HepG2 (cell line): ENCODE results near the gene SHISA9. TPM values are rescaled to one million over a fixed set of nuclear protein-coding genes. Genes with fewer than 3 reads are reported as not detected.

Experiments used
- AHR ChIP-seq: IDR thresholded peaks from 2 replicates; pipeline ENCODE4 v1.6.1; 2018; ENCODE audit warnings: missing genetic modification reagents, missing compliant biosample characterization
- BCL6 ChIP-seq: IDR thresholded peaks from 2 replicates; pipeline ENCODE4 v1.6.1; 2016; ENCODE audit warnings: missing genetic modification reagents, missing compliant biosample characterization
- GZF1 ChIP-seq: sonication (generic); formaldehyde crosslinking; IDR thresholded peaks from 2 replicates; pipeline ENCODE4 v1.5.1; 2020; ENCODE audit warnings: mild to moderate bottlenecking, missing genetic modification reagents
- KMT2A ChIP-seq: sonication (generic); formaldehyde crosslinking; IDR thresholded peaks from 2 replicates; pipeline ENCODE4 v1.4.0; 2020; ENCODE audit warnings: missing genetic modification reagents
- MLLT10 ChIP-seq: sonication (generic); formaldehyde crosslinking; IDR thresholded peaks from 2 replicates; pipeline ENCODE4 v1.4.0; 2020; ENCODE audit warnings: missing genetic modification reagents
- PHF20 ChIP-seq: sonication (generic); formaldehyde crosslinking; IDR thresholded peaks from 2 replicates; pipeline ENCODE4 v1.5.0; 2020; ENCODE audit warnings: mild to moderate bottlenecking, missing genetic modification reagents
- SMARCC2 ChIP-seq: fragments of 450-650 bp; IDR thresholded peaks from 2 replicates; pipeline ENCODE4 v1.6.1; 2017; ENCODE audit warnings: antibody characterized with exemption, mild to moderate bottlenecking
- SP5 ChIP-seq: IDR thresholded peaks from 2 replicates; pipeline ENCODE4 v1.6.1; 2016; ENCODE audit warnings: low read depth, borderline replicate concordance
- ZNF263 ChIP-seq: sonication (generic); formaldehyde crosslinking; IDR thresholded peaks from 2 replicates; pipeline ENCODE4 v1.4.0; 2020; ENCODE audit warnings: missing genetic modification reagents
- ZNF350 ChIP-seq: sonication (generic); formaldehyde crosslinking; IDR thresholded peaks from 2 replicates; pipeline ENCODE4 v1.4.0; 2020; ENCODE audit warnings: mild to moderate bottlenecking, low read depth, missing genetic modification reagents, borderline replicate concordance
- ZNF510 ChIP-seq: sonication (generic); formaldehyde crosslinking; IDR thresholded peaks from 2 replicates; pipeline ENCODE4 v1.4.0; 2020; ENCODE audit warnings: low read depth, mild to moderate bottlenecking, missing genetic modification reagents
- ZNF891 ChIP-seq: sonication (generic); formaldehyde crosslinking; IDR thresholded peaks from 2 replicates; pipeline ENCODE4 v1.5.0; 2020; ENCODE audit warnings: mild to moderate bottlenecking, missing genetic modification reagents
- polyA plus RNA-seq, 8 experiments: library from polyadenylated mRNA; depleted of rRNA in 3 of 8; stranded (reverse) in 7 of 8; unstranded in 1 of 8; fragments of >200 nt; fragmentation: Illumina TruSeq in 4 of 8; extraction: Trizol in 4 of 8; gene quantifications; 2 replicates each; pipeline versions ENCODE4 v1.2.1 to v1.2.3, GENCODE V29; 2011 to 2016; ENCODE audit warnings: low read depth in 4 of 8, missing spikeins in 1 of 8, mixed read lengths in 1 of 8; ENCODE audit not compliant: insufficient read depth in 1 of 8
- total RNA-seq, 5 experiments: library from RNA; depleted of rRNA; stranded (reverse); fragments of >200 nt; fragmentation: Illumina TruSeq; extraction: Trizol; gene quantifications; 2 replicates each; pipeline ENCODE4 v1.2.3, GENCODE V29; 2016; ENCODE audit warnings: low read depth in 1 of 5
- TF ChIP-seq, protein P1 (sequence below): sonication (generic); formaldehyde crosslinking; IDR thresholded peaks from 2 replicates; pipeline ENCODE4 v1.4.0; 2020; ENCODE audit warnings: mild to moderate bottlenecking, missing genetic modification reagents
- TF ChIP-seq, protein P2 (sequence below): sonication (generic); formaldehyde crosslinking; IDR thresholded peaks from 2 replicates; pipeline ENCODE4 v1.9.0; 2021; ENCODE audit warnings: missing genetic modification reagents, borderline replicate concordance
- TF ChIP-seq, protein P3 (sequence below): sonication (generic); formaldehyde crosslinking; IDR thresholded peaks from 2 replicates; pipeline ENCODE4 v1.4.0; 2020; ENCODE audit warnings: missing genetic modification reagents
- TF ChIP-seq, protein P4 (sequence below): sonication (generic); formaldehyde crosslinking; IDR thresholded peaks from 2 replicates; pipeline ENCODE4 v1.5.0; 2020; ENCODE audit warnings: missing genetic modification reagents, mild to moderate bottlenecking, borderline replicate concordance
- TF ChIP-seq, protein P5 (sequence below), 2 experiments: sonication (generic) in 1 of 2; formaldehyde crosslinking in 1 of 2; IDR thresholded peaks; 2 replicates each; pipeline versions ENCODE4 v1.4.0 to v1.6.1; 2016 to 2020; ENCODE audit warnings: borderline replicate concordance in 1 of 2, low read depth in 1 of 2, mild to moderate bottlenecking in 1 of 2, missing genetic modification reagents in 1 of 2
- TF ChIP-seq, protein P6 (sequence below), 2 experiments: IDR thresholded peaks; 2 replicates each; pipeline ENCODE4 v1.6.1; 2011 to 2012; ENCODE audit warnings: low read length in 2 of 2, borderline replicate concordance in 1 of 2, low read depth in 1 of 2, mild to moderate bottlenecking in 1 of 2, moderate library complexity in 1 of 2

The SHISA9 gene
- total and polyA plus RNA-seq, 2 of the 13 experiments (the other 11 are each of a cell fraction or from before 2014, with no cell fraction given): 0.01 TPM; not detected in 1

DNA sequence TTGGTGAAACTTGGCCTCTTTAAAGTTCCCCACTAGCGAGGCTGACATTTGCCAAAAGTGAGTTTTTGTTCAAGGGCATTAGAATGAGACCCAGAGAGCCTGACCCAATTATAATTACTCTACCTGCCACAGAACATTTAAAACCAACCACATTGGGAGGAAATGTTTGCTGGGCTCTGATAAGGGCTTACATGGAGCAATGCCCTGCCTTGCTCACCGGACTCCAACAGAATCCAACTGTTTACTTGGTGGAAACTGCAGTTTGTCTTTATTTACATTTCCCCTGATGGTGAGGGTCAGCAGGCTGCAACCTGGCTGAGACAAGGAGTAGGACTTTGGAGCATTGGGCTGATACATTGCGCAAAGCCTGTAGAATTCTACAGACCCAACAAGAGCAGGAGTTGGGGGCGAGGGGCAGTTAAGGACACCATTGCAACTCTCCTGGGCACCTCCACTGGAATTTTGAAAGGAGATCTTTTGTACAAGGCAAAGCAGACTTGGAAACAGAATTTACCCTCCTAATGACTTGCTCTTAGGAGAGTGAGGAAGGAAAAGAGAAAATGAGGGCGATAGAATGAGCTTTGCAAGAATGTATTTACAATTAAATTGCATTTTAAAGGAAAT is 368.6 kb downstream of the SHISA9 start (continued):
- TF ChIP-seq ZNF263 (CRISPR knock-in tag) (peak; percentile 50; the same call in 1 of the 2 replicates), ZNF350 (peak; percentile 98), ZNF510 (CRISPR knock-in tag) (peak; percentile 66; the same call in 1 of the 2 replicates), KMT2A (CRISPR knock-in tag) (peak; percentile 39; the same call in 1 of the 2 replicates), ZNF891 (no peak; the same call in 1 of the 2 replicates), SP5 (CRISPR knock-in tag) (peak; percentile 54), MLLT10 (CRISPR knock-in tag) (no peak), GZF1 (no peak), PHF20 (no peak), AHR (CRISPR knock-in tag) (peak; percentile 49; the same call in 1 of the 2 replicates), BCL6 (CRISPR knock-in tag) (peak; percentile 90), SMARCC2 (no peak; the same call in 1 of the 2 replicates)
- TF ChIP-seq, protein P1, sequence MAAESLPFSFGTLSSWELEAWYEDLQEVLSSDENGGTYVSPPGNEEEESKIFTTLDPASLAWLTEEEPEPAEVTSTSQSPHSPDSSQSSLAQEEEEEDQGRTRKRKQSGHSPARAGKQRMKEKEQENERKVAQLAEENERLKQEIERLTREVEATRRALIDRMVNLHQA: no peak
- TF ChIP-seq, protein P2, sequence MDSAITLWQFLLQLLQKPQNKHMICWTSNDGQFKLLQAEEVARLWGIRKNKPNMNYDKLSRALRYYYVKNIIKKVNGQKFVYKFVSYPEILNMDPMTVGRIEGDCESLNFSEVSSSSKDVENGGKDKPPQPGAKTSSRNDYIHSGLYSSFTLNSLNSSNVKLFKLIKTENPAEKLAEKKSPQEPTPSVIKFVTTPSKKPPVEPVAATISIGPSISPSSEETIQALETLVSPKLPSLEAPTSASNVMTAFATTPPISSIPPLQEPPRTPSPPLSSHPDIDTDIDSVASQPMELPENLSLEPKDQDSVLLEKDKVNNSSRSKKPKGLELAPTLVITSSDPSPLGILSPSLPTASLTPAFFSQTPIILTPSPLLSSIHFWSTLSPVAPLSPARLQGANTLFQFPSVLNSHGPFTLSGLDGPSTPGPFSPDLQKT (CRISPR knock-in tag): no peak
- TF ChIP-seq, protein P3, sequence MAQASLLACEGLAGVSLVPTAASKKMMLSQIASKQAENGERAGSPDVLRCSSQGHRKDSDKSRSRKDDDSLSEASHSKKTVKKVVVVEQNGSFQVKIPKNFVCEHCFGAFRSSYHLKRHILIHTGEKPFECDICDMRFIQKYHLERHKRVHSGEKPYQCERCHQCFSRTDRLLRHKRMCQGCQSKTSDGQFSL (CRISPR knock-in tag): no peak; the same call in 1 of the 2 replicates
- TF ChIP-seq, protein P4, sequence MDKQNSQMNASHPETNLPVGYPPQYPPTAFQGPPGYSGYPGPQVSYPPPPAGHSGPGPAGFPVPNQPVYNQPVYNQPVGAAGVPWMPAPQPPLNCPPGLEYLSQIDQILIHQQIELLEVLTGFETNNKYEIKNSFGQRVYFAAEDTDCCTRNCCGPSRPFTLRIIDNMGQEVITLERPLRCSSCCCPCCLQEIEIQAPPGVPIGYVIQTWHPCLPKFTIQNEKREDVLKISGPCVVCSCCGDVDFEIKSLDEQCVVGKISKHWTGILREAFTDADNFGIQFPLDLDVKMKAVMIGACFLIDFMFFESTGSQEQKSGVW (CRISPR knock-in tag): no peak
- TF ChIP-seq, protein P5, sequence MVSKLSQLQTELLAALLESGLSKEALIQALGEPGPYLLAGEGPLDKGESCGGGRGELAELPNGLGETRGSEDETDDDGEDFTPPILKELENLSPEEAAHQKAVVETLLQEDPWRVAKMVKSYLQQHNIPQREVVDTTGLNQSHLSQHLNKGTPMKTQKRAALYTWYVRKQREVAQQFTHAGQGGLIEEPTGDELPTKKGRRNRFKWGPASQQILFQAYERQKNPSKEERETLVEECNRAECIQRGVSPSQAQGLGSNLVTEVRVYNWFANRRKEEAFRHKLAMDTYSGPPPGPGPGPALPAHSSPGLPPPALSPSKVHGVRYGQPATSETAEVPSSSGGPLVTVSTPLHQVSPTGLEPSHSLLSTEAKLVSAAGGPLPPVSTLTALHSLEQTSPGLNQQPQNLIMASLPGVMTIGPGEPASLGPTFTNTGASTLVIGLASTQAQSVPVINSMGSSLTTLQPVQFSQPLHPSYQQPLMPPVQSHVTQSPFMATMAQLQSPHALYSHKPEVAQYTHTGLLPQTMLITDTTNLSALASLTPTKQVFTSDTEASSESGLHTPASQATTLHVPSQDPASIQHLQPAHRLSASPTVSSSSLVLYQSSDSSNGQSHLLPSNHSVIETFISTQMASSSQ (IDR thresholded peaks at IDR 0.05; ENCODE audit: low read depth): peak; percentile 55; the same call in 1 of the 2 replicates
- TF ChIP-seq, protein P5 (CRISPR knock-in tag; IDR thresholded peaks at IDR 0.05; ENCODE audit: borderline replicate concordance): peak; percentile 94
- TF ChIP-seq, protein P6, sequence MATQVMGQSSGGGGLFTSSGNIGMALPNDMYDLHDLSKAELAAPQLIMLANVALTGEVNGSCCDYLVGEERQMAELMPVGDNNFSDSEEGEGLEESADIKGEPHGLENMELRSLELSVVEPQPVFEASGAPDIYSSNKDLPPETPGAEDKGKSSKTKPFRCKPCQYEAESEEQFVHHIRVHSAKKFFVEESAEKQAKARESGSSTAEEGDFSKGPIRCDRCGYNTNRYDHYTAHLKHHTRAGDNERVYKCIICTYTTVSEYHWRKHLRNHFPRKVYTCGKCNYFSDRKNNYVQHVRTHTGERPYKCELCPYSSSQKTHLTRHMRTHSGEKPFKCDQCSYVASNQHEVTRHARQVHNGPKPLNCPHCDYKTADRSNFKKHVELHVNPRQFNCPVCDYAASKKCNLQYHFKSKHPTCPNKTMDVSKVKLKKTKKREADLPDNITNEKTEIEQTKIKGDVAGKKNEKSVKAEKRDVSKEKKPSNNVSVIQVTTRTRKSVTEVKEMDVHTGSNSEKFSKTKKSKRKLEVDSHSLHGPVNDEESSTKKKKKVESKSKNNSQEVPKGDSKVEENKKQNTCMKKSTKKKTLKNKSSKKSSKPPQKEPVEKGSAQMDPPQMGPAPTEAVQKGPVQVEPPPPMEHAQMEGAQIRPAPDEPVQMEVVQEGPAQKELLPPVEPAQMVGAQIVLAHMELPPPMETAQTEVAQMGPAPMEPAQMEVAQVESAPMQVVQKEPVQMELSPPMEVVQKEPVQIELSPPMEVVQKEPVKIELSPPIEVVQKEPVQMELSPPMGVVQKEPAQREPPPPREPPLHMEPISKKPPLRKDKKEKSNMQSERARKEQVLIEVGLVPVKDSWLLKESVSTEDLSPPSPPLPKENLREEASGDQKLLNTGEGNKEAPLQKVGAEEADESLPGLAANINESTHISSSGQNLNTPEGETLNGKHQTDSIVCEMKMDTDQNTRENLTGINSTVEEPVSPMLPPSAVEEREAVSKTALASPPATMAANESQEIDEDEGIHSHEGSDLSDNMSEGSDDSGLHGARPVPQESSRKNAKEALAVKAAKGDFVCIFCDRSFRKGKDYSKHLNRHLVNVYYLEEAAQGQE (IDR thresholded peaks at IDR 0.05; ENCODE audit: borderline replicate concordance in 1 of 2, low read depth in 1 of 2, low read length in 2 of 2): peak in 1 of 2 experiments; percentile 76; a peak in 2 of 4 replicates
